Smooth muscle cell (in vitro differentiated cells): Measurements from ENCODE around the gene SELPLG. TPM values are rescaled to one million over a fixed set of nuclear protein-coding genes. Genes with fewer than 3 reads are reported as not detected.

Source experiments
- DNase-seq: peaks from one replicate; lab custom pipeline; 2025; ENCODE audit not compliant: unreplicated experiment; lab: John Stamatoyannopoulos, UW
- H2AFZ ChIP-seq: fragments of 200-600 bp; sonication (generic); 2 replicates; pipeline ENCODE4 v1.6.0; 2016; ENCODE audit warnings: antibody characterized with exemption, low read depth, mild to moderate bottlenecking
- H3F3A ChIP-seq: fragments of 200-600 bp; sonication (generic); 2 replicates; pipeline ENCODE4 v1.6.0; 2017; ENCODE audit warnings: antibody characterized with exemption, low read depth
- H3K27ac ChIP-seq: fragments of 200-600 bp; sonication (generic); 2 replicates; pipeline ENCODE4 v1.5.1; 2016; ENCODE audit warnings: low read depth, mild to moderate bottlenecking
- H3K27me3 ChIP-seq: fragments of 200-600 bp; sonication (generic); 2 replicates; pipeline ENCODE4 v1.6.1; 2016; ENCODE audit warnings: low read depth, mild to moderate bottlenecking
- H3K36me3 ChIP-seq: fragments of 200-600 bp; sonication (generic); 2 replicates; pipeline ENCODE4 v1.5.1; 2016; ENCODE audit warnings: low read depth
- H3K4me1 ChIP-seq: fragments of 200-600 bp; sonication (generic); 2 replicates; pipeline ENCODE4 v1.5.1; 2016; ENCODE audit warnings: low read depth
- H3K4me2 ChIP-seq: fragments of 200-600 bp; sonication (generic); 2 replicates; pipeline ENCODE4 v1.6.0; 2016; ENCODE audit warnings: mild to moderate bottlenecking
- H3K4me3 ChIP-seq: fragments of 200-600 bp; sonication (generic); 2 replicates; pipeline ENCODE4 v1.5.1; 2016; ENCODE audit warnings: mild to moderate bottlenecking
- H3K79me2 ChIP-seq: fragments of 200-600 bp; sonication (generic); 2 replicates; pipeline ENCODE4 v1.6.0; 2016; ENCODE audit warnings: low read depth, mild to moderate bottlenecking
- H3K9ac ChIP-seq: fragments of 200-600 bp; sonication (generic); 2 replicates; pipeline ENCODE4 v1.6.0; 2016; ENCODE audit warnings: low read depth
- H3K9me3 ChIP-seq: fragments of 200-600 bp; sonication (generic); replicated peaks from 2 replicates; pipeline ENCODE4 v1.5.1; 2016; ENCODE audit warnings: low read depth
- H4K20me1 ChIP-seq: fragments of 200-600 bp; sonication (generic); 2 replicates; pipeline ENCODE4 v1.6.0; 2016; ENCODE audit warnings: low read depth
- WGBS: methylation state at CpG from one replicate; pipeline ENCODE4 v1.1.7; 2016; ENCODE audit warnings: low lambda C conversion rate; 5-methylcytosine and 5-hydroxymethylcytosine counted together
- polyA plus RNA-seq: library from polyadenylated mRNA; unstranded; fragments of >200 nt; fragmentation: Nextera tagmentation; extraction: Ambion mirVana; gene quantifications from 2 replicates; pipeline ENCODE4 v1.2.1, GENCODE V29; 2016
- total RNA-seq: library from RNA; depleted of rRNA; stranded (reverse); fragments of >200 nt; gene quantifications from 2 replicates; pipeline ENCODE4 v1.2.3, GENCODE V29; 2014
- TF ChIP-seq, protein P1 (sequence below): fragments of 200-600 bp; sonication (generic); IDR thresholded peaks from 2 replicates; pipeline ENCODE4 v1.5.1; 2017; ENCODE audit warnings: borderline replicate concordance, mild to moderate bottlenecking, antibody characterized with exemption; ENCODE audit not compliant: insufficient read depth, poor library complexity, severe bottlenecking

SELPLG gene
- total and polyA plus RNA-seq, 2 experiments from 2014 or later: 0.09 to 2.0 TPM

DNA sequence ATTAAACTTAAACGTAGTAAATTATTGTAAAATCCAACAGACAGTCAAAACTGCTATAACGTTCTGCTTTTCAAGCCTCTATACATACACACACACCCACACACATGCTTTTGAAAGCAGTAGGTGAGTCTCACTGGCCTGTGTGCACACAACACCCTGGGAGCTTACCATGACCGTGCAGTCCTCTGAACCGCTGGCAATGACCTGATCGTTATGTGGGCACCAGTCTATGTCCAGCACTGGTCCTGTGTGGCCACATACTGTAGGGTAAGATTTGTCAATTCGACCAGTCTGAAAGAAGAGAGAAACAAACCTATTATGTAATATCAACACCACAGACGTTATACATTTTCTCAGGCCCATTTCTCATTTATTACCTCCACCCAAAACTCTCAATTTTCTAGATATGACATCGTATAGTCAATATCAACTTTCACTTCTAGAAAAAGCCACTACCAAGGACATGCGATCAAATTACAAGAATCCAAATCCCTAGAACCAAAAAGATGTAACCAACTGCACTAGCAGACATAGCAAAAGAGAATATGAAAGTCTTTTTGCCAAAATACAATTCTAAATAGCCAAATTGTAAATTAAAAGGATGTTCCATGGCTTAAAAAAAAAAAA lies 44.5 kb upstream of the SELPLG start:
- Histone ChIP-seq H3K36me3 (peaks cover 4% of the 10 kb centered on the region), H3K79me2 (peaks cover 90% of the 10 kb centered on the region), H4K20me1 (peaks cover 76% of the 10 kb centered on the region), H3K27ac (no peak overlapping the region), H3K4me1 (peaks cover 10% of the 10 kb centered on the region), H3K9me3 (no peaks in the 10 kb centered on the region), H3K4me2 (no peak overlapping the region), H3K4me3 (no peak overlapping the region), H2AFZ (no peak overlapping the region), H3K27me3 (no peaks in the 10 kb centered on the region), H3F3A (peaks cover 8% of the 10 kb centered on the region), H3K9ac (no peak overlapping the region)
- 93% methylated on average over 9 of the region's 9 CpGs for WGBS
- TF ChIP-seq, protein P1, sequence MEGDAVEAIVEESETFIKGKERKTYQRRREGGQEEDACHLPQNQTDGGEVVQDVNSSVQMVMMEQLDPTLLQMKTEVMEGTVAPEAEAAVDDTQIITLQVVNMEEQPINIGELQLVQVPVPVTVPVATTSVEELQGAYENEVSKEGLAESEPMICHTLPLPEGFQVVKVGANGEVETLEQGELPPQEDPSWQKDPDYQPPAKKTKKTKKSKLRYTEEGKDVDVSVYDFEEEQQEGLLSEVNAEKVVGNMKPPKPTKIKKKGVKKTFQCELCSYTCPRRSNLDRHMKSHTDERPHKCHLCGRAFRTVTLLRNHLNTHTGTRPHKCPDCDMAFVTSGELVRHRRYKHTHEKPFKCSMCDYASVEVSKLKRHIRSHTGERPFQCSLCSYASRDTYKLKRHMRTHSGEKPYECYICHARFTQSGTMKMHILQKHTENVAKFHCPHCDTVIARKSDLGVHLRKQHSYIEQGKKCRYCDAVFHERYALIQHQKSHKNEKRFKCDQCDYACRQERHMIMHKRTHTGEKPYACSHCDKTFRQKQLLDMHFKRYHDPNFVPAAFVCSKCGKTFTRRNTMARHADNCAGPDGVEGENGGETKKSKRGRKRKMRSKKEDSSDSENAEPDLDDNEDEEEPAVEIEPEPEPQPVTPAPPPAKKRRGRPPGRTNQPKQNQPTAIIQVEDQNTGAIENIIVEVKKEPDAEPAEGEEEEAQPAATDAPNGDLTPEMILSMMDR: no peak
- DNase-seq: no peak

DNA sequence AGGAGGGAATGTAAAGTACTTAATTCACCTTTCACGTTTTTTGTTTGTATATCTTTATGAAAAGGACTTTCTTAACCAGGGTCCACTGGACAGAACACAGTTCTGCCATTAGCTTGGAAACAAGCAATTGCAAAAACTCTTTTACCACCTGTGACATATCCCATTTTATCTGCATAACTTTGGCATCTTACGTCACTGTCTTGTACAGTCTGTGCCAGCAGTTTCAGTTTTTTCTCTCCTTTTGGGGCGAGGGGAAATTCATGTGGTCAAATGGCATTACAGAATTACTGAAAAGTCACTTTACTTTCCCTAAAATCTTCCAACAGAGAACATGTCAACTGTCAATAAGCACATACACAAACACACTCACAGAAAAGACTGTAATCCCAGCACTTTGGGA lies 43.7 kb upstream of the SELPLG start:
- H3K9me3 ChIP-seq: no peaks in the 10 kb centered on the region
- H3K27ac ChIP-seq: no peak overlapping the region
- H3K9ac ChIP-seq: no peak overlapping the region
- no peak overlapping the region for H3K4me2 ChIP-seq
- H3F3A ChIP-seq: peaks cover 8% of the 10 kb centered on the region
- H3K4me1 ChIP-seq: peaks cover 10% of the 10 kb centered on the region
- H3K4me3 ChIP-seq: no peak overlapping the region
- peaks cover 4% of the 10 kb centered on the region for H3K36me3 ChIP-seq
- H4K20me1 ChIP-seq: peaks cover 79% of the 10 kb centered on the region
- DNase-seq: no peak
- 98% methylated on average over 3 of the region's 3 CpGs for WGBS
- peaks cover 90% of the 10 kb centered on the region for H3K79me2 ChIP-seq
- no peaks in the 10 kb centered on the region for H3K27me3 ChIP-seq
- no peak overlapping the region for H2AFZ ChIP-seq
- TF ChIP-seq, protein P1: no peak

DNA sequence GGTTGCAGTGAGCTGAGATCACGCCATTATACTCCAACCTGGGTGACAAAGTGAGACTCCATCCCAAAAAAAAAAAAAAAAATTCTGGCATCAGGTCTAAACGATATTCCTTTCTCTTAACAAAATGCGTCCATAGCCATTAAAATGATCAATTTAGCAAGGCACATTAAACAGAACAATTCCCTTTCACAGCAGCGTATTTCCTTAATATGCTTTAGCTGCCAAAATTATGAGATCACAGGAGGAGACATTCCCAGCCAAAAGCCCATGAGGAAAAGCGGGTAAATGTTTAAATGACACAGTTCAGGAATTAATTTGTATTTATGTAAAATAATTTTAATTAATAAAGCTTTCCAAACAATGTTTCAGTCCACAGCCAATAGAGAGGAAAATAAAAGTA lies 43.0 kb upstream of the SELPLG start:
- Histone ChIP-seq H3K9me3 (no peaks in the 10 kb centered on the region), H3F3A (peaks cover 8% of the 10 kb centered on the region), H3K9ac (no peak overlapping the region), H3K36me3 (peaks cover 4% of the 10 kb centered on the region), H3K4me1 (peaks cover 5% of the 10 kb centered on the region), H2AFZ (no peak overlapping the region), H3K79me2 (peaks cover 90% of the 10 kb centered on the region), H3K4me3 (no peak overlapping the region), H3K4me2 (no peak overlapping the region), H3K27me3 (no peaks in the 10 kb centered on the region), H4K20me1 (peaks cover 79% of the 10 kb centered on the region), H3K27ac (no peak overlapping the region)
- TF ChIP-seq, protein P1: no peak
- DNase-seq: no peak
- 98% methylated on average over 5 of the region's 5 CpGs for WGBS

DNA sequence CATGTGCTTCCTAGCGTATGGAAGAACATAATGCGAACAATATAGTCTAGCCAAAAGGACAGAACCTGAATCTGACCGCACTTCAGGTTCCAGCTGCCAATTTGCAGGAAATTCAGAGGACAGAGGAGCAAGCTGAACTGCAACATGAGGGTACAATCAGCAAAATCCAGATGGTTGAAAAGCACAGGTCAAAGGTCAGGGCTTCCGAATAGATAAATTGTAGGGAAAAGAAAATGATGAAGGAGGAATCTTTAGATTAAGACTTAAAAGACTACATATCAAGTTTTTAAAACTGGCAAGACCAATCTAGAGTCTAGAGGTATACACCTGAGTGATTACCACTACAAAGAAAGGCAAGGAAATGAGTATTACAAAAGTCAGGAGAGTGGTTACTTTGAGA lies 42.1 kb upstream of the SELPLG start:
- Histone ChIP-seq H3K4me1 (no peaks in the 10 kb centered on the region), H3K9ac (no peak overlapping the region), H4K20me1 (peaks cover 76% of the 10 kb centered on the region), H3K27me3 (no peaks in the 10 kb centered on the region), H3F3A (peaks cover 8% of the 10 kb centered on the region), H3K27ac (no peak overlapping the region), H3K79me2 (peaks cover 90% of the 10 kb centered on the region), H2AFZ (no peak overlapping the region), H3K9me3 (no peaks in the 10 kb centered on the region), H3K4me2 (no peak overlapping the region), H3K4me3 (no peak overlapping the region), H3K36me3 (peaks cover 4% of the 10 kb centered on the region)
- WGBS: 95% methylated on average over 4 of the region's 4 CpGs
- no peak for DNase-seq
- TF ChIP-seq, protein P1: no peak
